GM19035 (cell line): ENCODE measurements around the gene CST4.
"Not testable (repeated sequence)": the region's sequence is repeated elsewhere in the genome, so short reads cannot be mapped to it uniquely, and the experiment has no call there.

ENCODE experiments used
- ATAC-seq: cut with Tn5 transposase; IDR thresholded peaks from one replicate; pipeline ENCODE4 v1.9.1; 2021; ENCODE audit not compliant: unreplicated experiment

Gene CST4

GRCh38 chr20:23689399-23689690 is 507 bp upstream of the CST4 start:
- no peak for ATAC-seq

GRCh38 chr20:23687986-23688385 is 852 bp downstream of the CST4 start:
- no peak for ATAC-seq

- no peak for ATAC-seq
These were observed 2.6 kb downstream of the CST4 start for GRCh38 chr20:23686046-23686750.

GRCh38 chr20:23685529-23685896 is 3.3 kb downstream of the CST4 start:
- not testable (repeated sequence) for ATAC-seq

GRCh38 chr20:23684261-23684660 is 4.6 kb downstream of the CST4 start:
- ATAC-seq = no peak

- ATAC-seq = no peak
These were observed 5.0 kb downstream of the CST4 start for GRCh38 chr20:23683807-23684206.

- ATAC-seq = no peak
These were observed 5.6 kb downstream of the CST4 start for GRCh38 chr20:23683281-23683680.

GRCh38 chr20:23680146-23680545 is 8.7 kb downstream of the CST4 start:
- ATAC-seq = no peak

- ATAC-seq = no peak
These were observed 9.4 kb downstream of the CST4 start for GRCh38 chr20:23679133-23680092.

- ATAC-seq = no peak
These were observed 15.6 kb downstream of the CST4 start for GRCh38 chr20:23673209-23673608.

- ATAC-seq = no peak
These were observed 16.7 kb downstream of the CST4 start for GRCh38 chr20:23672158-23672557.

GRCh38 chr20:23671479-23671878 is 17.4 kb downstream of the CST4 start:
- ATAC-seq = no peak

GRCh38 chr20:23670361-23670760 is 18.5 kb downstream of the CST4 start:
- no peak for ATAC-seq

GRCh38 chr20:23669866-23670265 is 19.0 kb downstream of the CST4 start:
- no peak for ATAC-seq

- ATAC-seq = no peak
These were observed 19.5 kb downstream of the CST4 start for GRCh38 chr20:23669327-23669726.

GRCh38 chr20:23668477-23668951 is 20.3 kb downstream of the CST4 start:
- ATAC-seq = peak; percentile 73

- no peak for ATAC-seq
These were observed 21.2 kb downstream of the CST4 start for GRCh38 chr20:23667666-23668065.

- ATAC-seq = no peak
These were observed 22.1 kb downstream of the CST4 start for GRCh38 chr20:23666698-23667097.

- ATAC-seq = no peak
These were observed 22.6 kb downstream of the CST4 start for GRCh38 chr20:23666189-23666588.

- no peak for ATAC-seq
These were observed 23.9 kb downstream of the CST4 start for GRCh38 chr20:23664954-23665353.

GRCh38 chr20:23664046-23664445 is 24.8 kb downstream of the CST4 start:
- not testable (repeated sequence) for ATAC-seq

GRCh38 chr20:23663180-23663579 is 25.7 kb downstream of the CST4 start:
- ATAC-seq = no peak
